NCI-H524 (cell line): ENCODE data around the gene SH3GL3.
A peak's percentile ranks its signal among the peaks of the same experiment; 100 is the strongest.

ENCODE experiments used
- DNase-seq, 2 experiments: peaks; one replicate each; lab custom pipeline; 2025; lab: John Stamatoyannopoulos, UW

SH3GL3 gene

GRCh38 chr15:83462026-83462425, 14.9 kb downstream of the SH3GL3 start:
- DNase-seq: no peak

GRCh38 chr15:83462953-83463433, 15.9 kb downstream of the SH3GL3 start:
- DNase-seq: no peak

GRCh38 chr15:83470887-83471286, 23.7 kb downstream of the SH3GL3 start:
- no peak for DNase-seq

- DNase-seq: no peak
These were observed 24.2 kb downstream of the SH3GL3 start for GRCh38 chr15:83471307-83471866.

GRCh38 chr15:83472151-83472550, 25.0 kb downstream of the SH3GL3 start:
- no peak for DNase-seq

GRCh38 chr15:83472797-83473196, 25.7 kb downstream of the SH3GL3 start:
- no peak for DNase-seq

- peak; percentile 96 to 98 for DNase-seq
These were observed 27.4 kb downstream of the SH3GL3 start for GRCh38 chr15:83474578-83474977.

GRCh38 chr15:83475551-83475950, 28.4 kb downstream of the SH3GL3 start:
- DNase-seq: no peak

GRCh38 chr15:83476066-83476465, 28.9 kb downstream of the SH3GL3 start:
- no peak for DNase-seq

- DNase-seq: no peak
These were observed 29.6 kb downstream of the SH3GL3 start for GRCh38 chr15:83476708-83477107.

GRCh38 chr15:83477172-83477807, 30.1 kb downstream of the SH3GL3 start:
- DNase-seq: no peak

- no peak for DNase-seq
These were observed 30.8 kb downstream of the SH3GL3 start for GRCh38 chr15:83477808-83478537.

- no peak for DNase-seq
These were observed 36.5 kb downstream of the SH3GL3 start for GRCh38 chr15:83483612-83484011.

GRCh38 chr15:83484636-83485035, 37.5 kb downstream of the SH3GL3 start:
- DNase-seq: no peak

- DNase-seq: no peak
These were observed 39.2 kb downstream of the SH3GL3 start for GRCh38 chr15:83486363-83486762.

GRCh38 chr15:83487519-83487918, 40.4 kb downstream of the SH3GL3 start:
- DNase-seq: no peak

GRCh38 chr15:83489690-83490089, 42.5 kb downstream of the SH3GL3 start:
- no peak for DNase-seq

- DNase-seq: no peak
These were observed 44.3 kb downstream of the SH3GL3 start for GRCh38 chr15:83491486-83491885.

- DNase-seq: no peak
These were observed 49.6 kb downstream of the SH3GL3 start for GRCh38 chr15:83496766-83497165.

GRCh38 chr15:83498374-83498773, 51.2 kb downstream of the SH3GL3 start:
- no peak for DNase-seq

GRCh38 chr15:83498801-83499200, 51.7 kb downstream of the SH3GL3 start:
- no peak for DNase-seq

GRCh38 chr15:83499476-83499875, 52.3 kb downstream of the SH3GL3 start:
- DNase-seq: no peak
